Measurements from ENCODE around the gene ACY1. TPM values are rescaled to one million over a fixed set of nuclear protein-coding genes. Genes with fewer than 3 reads are reported as not detected.
"Not testable (repeated sequence)": the region's sequence is repeated elsewhere in the genome, so short reads cannot be mapped to it uniquely, and the experiment has no call there.

Gene ACY1
- total and polyA plus RNA-seq, 11 donors = 14.8 to 45.3 (median 25.4) TPM

DNA sequence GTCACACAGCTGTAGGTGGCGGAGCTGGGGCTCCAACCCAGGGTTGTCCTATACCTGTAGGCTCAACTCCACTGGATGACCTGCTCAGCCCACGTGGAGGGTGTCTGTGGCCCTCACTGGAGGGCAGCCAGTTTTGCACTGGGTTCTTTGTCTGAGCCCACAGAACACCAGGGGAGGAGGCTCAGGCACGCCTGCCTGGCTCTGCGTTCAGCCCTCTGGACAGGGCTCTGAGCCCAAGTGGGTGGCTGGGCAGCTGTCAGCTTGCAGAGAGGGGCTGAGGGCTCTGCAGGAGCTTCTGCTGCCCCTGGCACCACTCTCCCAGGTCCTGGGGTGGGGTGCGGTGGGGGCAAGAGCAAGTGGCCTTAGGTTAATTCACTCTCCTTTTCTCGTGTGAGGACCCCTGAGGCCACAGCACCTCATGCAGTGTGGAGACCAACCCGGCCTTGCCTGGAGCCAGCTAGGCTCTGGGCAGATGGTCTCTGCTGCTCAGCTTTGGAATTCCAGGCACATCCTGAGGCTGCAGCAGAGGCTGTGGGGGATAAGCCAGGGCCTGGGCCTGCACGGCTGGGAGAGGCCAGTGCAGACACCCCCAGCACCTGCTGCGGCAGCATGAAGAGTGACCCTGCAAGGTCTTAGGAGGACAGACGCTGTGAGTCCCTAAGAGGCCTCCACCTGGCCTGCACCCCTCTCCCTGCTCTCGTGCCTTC, 49.5 kb downstream of the ACY1 start:
- peak overlapping the region in 3 of 12 donors; percentile 5 to 49 (median 27) for H3K27ac ChIP-seq

DNA sequence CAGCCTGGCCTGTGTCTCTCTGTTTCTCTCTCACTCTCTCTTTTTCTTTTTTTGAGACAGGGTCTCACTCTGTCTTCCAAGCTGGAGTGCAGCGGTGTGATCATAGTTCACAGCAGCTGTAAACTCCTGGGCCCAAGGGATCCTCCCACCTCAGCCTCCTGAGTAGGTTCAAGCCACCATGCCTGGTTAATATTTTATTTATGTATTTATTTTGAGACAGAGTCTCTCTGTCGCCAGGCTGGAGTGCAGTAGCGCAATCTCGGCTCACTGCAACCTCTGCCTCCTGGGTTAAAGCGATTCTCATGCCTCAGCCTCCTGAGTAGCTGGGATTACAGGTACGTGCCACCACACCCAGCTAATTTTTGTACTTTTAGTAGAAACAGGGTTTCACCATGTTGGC, 50.4 kb downstream of the ACY1 start:
- 86 to 97% (median 94%) methylated on average over 6 of the region's 6 CpGs for WGBS, 4 donors
- H3K9me3 ChIP-seq; H3K36me3 ChIP-seq; ATAC-seq; H3K4me3 ChIP-seq; H3K27ac ChIP-seq; intact Hi-C loops (cut with DNase I); DNase-seq; H3K27me3 ChIP-seq: not testable (repeated sequence)
- H3K4me1 ChIP-seq = peaks cover 0 to 24% (median 8%) of the 10 kb centered on the region in 12 donors

More for the DNA sequence above, 49.5 kb downstream of the ACY1 start:
- peak in 1 of 5 donors; percentile 11 for DNase-seq
- no peaks in the 10 kb centered on the region for H3K27me3 ChIP-seq
- no peaks in the 10 kb centered on the region for H3K36me3 ChIP-seq
- intact Hi-C loops (cut with DNase I) = no loop called here
- TF ChIP-seq, protein P1, sequence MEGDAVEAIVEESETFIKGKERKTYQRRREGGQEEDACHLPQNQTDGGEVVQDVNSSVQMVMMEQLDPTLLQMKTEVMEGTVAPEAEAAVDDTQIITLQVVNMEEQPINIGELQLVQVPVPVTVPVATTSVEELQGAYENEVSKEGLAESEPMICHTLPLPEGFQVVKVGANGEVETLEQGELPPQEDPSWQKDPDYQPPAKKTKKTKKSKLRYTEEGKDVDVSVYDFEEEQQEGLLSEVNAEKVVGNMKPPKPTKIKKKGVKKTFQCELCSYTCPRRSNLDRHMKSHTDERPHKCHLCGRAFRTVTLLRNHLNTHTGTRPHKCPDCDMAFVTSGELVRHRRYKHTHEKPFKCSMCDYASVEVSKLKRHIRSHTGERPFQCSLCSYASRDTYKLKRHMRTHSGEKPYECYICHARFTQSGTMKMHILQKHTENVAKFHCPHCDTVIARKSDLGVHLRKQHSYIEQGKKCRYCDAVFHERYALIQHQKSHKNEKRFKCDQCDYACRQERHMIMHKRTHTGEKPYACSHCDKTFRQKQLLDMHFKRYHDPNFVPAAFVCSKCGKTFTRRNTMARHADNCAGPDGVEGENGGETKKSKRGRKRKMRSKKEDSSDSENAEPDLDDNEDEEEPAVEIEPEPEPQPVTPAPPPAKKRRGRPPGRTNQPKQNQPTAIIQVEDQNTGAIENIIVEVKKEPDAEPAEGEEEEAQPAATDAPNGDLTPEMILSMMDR (IDR thresholded peaks at IDR 0.05) = no peak
- 70 to 86% (median 77%) methylated on average over 10 to 11 of the region's 11 CpGs for WGBS, 4 donors
- peak in 2 of 4 donors; percentile 7 to 16 for ATAC-seq
- H3K4me3 ChIP-seq = no peak overlapping the region
- H3K4me1 ChIP-seq = peaks cover 0 to 30% (median 12%) of the 10 kb centered on the region in 12 donors
- no peaks in the 10 kb centered on the region for H3K9me3 ChIP-seq

DNA sequence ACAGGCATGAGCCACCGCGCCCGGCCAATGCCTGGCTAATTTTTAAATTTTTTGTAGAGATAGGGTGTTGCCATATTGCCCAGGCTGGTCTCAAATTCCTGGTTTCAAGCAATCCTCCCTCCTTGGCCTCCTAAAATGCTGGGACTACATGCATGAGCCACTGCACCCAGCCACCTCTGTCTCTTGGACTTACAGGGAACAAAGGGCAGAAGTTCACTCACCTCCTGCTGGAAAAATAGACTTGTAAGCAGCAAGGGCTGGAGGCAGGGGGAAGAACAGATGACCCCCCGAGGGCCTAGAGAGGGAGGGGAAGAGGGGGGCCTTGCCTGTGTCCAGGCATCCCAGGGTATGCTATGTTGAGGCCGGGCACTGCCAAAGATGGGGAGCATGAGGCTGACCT, 50.9 kb downstream of the ACY1 start:
- Histone ChIP-seq H3K9me3 (no peaks in the 10 kb centered on the region), H3K4me1 (peaks cover 0 to 24% (median 6%) of the 10 kb centered on the region in 12 donors), H3K27me3 (no peaks in the 10 kb centered on the region), H3K4me3 (no peak overlapping the region), H3K36me3 (no peaks in the 10 kb centered on the region), H3K27ac (no peak overlapping the region)
- ATAC-seq (no peak), DNase-seq (no peak)
- intact Hi-C loops (cut with DNase I) = no loop called here
- TF ChIP-seq POLR2A (IDR thresholded peaks at IDR 0.05) = no peak
- TF ChIP-seq, protein P1 (IDR thresholded peaks at IDR 0.05) = no peak
- WGBS, 4 donors = 80 to 93% (median 92%) methylated on average over 5 of the region's 5 CpGs

DNA sequence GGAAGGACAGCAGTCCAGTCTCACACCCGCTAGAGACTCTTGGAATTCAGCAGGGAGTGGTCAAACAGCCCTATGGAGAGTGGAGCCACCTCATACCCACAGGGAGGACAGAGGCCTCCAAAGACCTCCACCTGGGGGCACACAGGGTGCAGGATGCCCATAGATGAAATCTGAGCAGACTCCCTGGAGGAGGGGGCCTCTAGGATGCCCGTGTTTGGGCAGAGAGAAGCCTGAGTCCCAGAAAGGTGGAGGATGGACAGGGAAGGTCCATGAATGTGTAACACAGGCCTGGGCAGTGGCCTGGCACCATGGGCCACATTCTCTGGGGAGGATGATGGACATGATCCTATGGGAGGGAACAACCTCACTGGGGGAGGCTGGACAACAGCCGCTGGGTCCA, 51.3 kb downstream of the ACY1 start:
- H3K4me1 ChIP-seq = peaks cover 0 to 24% (median 8%) of the 10 kb centered on the region in 12 donors
- no peaks in the 10 kb centered on the region for H3K9me3 ChIP-seq
- intact Hi-C loops (cut with DNase I) = no loop called here
- H3K36me3 ChIP-seq = no peaks in the 10 kb centered on the region
- 88 to 96% (median 92%) methylated on average over 2 to 3 of the region's 3 CpGs for WGBS, 4 donors
- no peak for ATAC-seq
- no peak overlapping the region for H3K27ac ChIP-seq
- DNase-seq = no peak
- H3K4me3 ChIP-seq = no peak overlapping the region
- TF ChIP-seq POLR2A (IDR thresholded peaks at IDR 0.05) = no peak
- TF ChIP-seq, protein P1 (IDR thresholded peaks at IDR 0.05) = no peak
- no peaks in the 10 kb centered on the region for H3K27me3 ChIP-seq
